Measurements from ENCODE around the gene TMEM18. TPM values are rescaled to one million over a fixed set of nuclear protein-coding genes. Genes with fewer than 3 reads are reported as not detected.
A peak's percentile ranks its signal among the peaks of the same experiment; 100 is the strongest.

The TMEM18 gene
- total and polyA plus RNA-seq, 2 donors (not counting 1 experiment from before 2014, with no cell fraction given), result 15.2 to 39.7 TPM

- H3K36me3 ChIP-seq (ENCODE audit: control insufficient read depth, insufficient read depth, low read length), result no peaks in the 10 kb centered on the region
- H3K9ac ChIP-seq (ENCODE audit: insufficient read depth, low read length), result no peak overlapping the region
- no peak overlapping the region for H3K27ac ChIP-seq (ENCODE audit: insufficient read depth, low read length)
- H3K27me3 ChIP-seq (ENCODE audit: control insufficient read depth, insufficient read depth, low read length), result no peaks in the 10 kb centered on the region
- no peaks in the 10 kb centered on the region for H3K79me2 ChIP-seq (ENCODE audit: control insufficient read depth, insufficient read depth, low read length)
- no peaks in the 10 kb centered on the region for H3K4me1 ChIP-seq (ENCODE audit: control insufficient read depth, extremely low read depth, insufficient read depth, low read length)
- H2AFZ ChIP-seq (ENCODE audit: low read length), result no peak overlapping the region
- TF ChIP-seq CTCF (conservative IDR thresholded peaks at IDR 0.05 in 1 of 2, IDR thresholded peaks at IDR 0.05 in 1 of 2; ENCODE audit: low read depth in 1 of 2, low read length in 2 of 2) (no peak), EZH2 (IDR thresholded peaks at IDR 0.05; ENCODE audit: low read length, missing control alignments) (no peak)
- H3K4me3 ChIP-seq (replicated peaks in 1 of 4; ENCODE audit: control extremely low read depth in 1 of 4, insufficient read depth in 1 of 4, low read depth in 3 of 4, low read length in 4 of 4), result peak overlapping the region in 1 of 4 experiments; percentile 4
- no peaks in the 10 kb centered on the region for H4K20me1 ChIP-seq (ENCODE audit: control insufficient read depth, extremely low read depth, insufficient read depth, low read length)
- no peak overlapping the region for H3K4me2 ChIP-seq (ENCODE audit: extremely low read depth, insufficient read depth, low read length)
- no peaks in the 10 kb centered on the region for H3K9me3 ChIP-seq (ENCODE audit: control insufficient read depth, insufficient read depth, low read depth, low read length)
- peak in 1 of 2 donors; percentile 84 for DNase-seq (ENCODE audit: low read depth in 2 of 2)
These were observed 17.0 kb upstream of the TMEM18 start for GRCh38 chr2:694174-694573.

- no peak overlapping the region for H3K27ac ChIP-seq (ENCODE audit: insufficient read depth, low read length)
- DNase-seq (ENCODE audit: low read depth in 2 of 2), result peak in 1 of 2 donors; percentile 59
- H3K4me1 ChIP-seq (ENCODE audit: control insufficient read depth, extremely low read depth, insufficient read depth, low read length), result no peaks in the 10 kb centered on the region
- no peaks in the 10 kb centered on the region for H3K36me3 ChIP-seq (ENCODE audit: control insufficient read depth, insufficient read depth, low read length)
- no peak overlapping the region for H3K9ac ChIP-seq (ENCODE audit: insufficient read depth, low read length)
- H4K20me1 ChIP-seq (ENCODE audit: control insufficient read depth, extremely low read depth, insufficient read depth, low read length), result no peaks in the 10 kb centered on the region
- TF ChIP-seq EZH2 (IDR thresholded peaks at IDR 0.05; ENCODE audit: low read length, missing control alignments) (no peak), CTCF (conservative IDR thresholded peaks at IDR 0.05 in 1 of 2, IDR thresholded peaks at IDR 0.05 in 1 of 2; ENCODE audit: low read depth in 1 of 2, low read length in 2 of 2) (no peak)
- no peak overlapping the region for H3K4me3 ChIP-seq (replicated peaks in 1 of 4; ENCODE audit: control extremely low read depth in 1 of 4, insufficient read depth in 1 of 4, low read depth in 3 of 4, low read length in 4 of 4)
- no peaks in the 10 kb centered on the region for H3K79me2 ChIP-seq (ENCODE audit: control insufficient read depth, insufficient read depth, low read length)
- no peaks in the 10 kb centered on the region for H3K27me3 ChIP-seq (ENCODE audit: control insufficient read depth, insufficient read depth, low read length)
- H2AFZ ChIP-seq (ENCODE audit: low read length), result no peak overlapping the region
- no peaks in the 10 kb centered on the region for H3K9me3 ChIP-seq (ENCODE audit: control insufficient read depth, insufficient read depth, low read depth, low read length)
- peak overlapping the region; percentile 26 for H3K4me2 ChIP-seq (ENCODE audit: extremely low read depth, insufficient read depth, low read length)
These were observed 16.4 kb upstream of the TMEM18 start for GRCh38 chr2:693606-694005.

- H3K27ac ChIP-seq (ENCODE audit: insufficient read depth, low read length), result no peak overlapping the region
- H3K4me1 ChIP-seq (ENCODE audit: control insufficient read depth, extremely low read depth, insufficient read depth, low read length), result no peaks in the 10 kb centered on the region
- no peaks in the 10 kb centered on the region for H4K20me1 ChIP-seq (ENCODE audit: control insufficient read depth, extremely low read depth, insufficient read depth, low read length)
- H3K36me3 ChIP-seq (ENCODE audit: control insufficient read depth, insufficient read depth, low read length), result no peaks in the 10 kb centered on the region
- no peak overlapping the region for H3K4me2 ChIP-seq (ENCODE audit: extremely low read depth, insufficient read depth, low read length)
- no peaks in the 10 kb centered on the region for H3K79me2 ChIP-seq (ENCODE audit: control insufficient read depth, insufficient read depth, low read length)
- no peaks in the 10 kb centered on the region for H3K27me3 ChIP-seq (ENCODE audit: control insufficient read depth, insufficient read depth, low read length)
- no peak for DNase-seq (ENCODE audit: low read depth in 2 of 2)
- no peak overlapping the region for H3K4me3 ChIP-seq (replicated peaks in 1 of 4; ENCODE audit: control extremely low read depth in 1 of 4, insufficient read depth in 1 of 4, low read depth in 3 of 4, low read length in 4 of 4)
- TF ChIP-seq EZH2 (IDR thresholded peaks at IDR 0.05; ENCODE audit: low read length, missing control alignments), result no peak
- no peak for TF ChIP-seq CTCF (conservative IDR thresholded peaks at IDR 0.05 in 1 of 2, IDR thresholded peaks at IDR 0.05 in 1 of 2; ENCODE audit: low read depth in 1 of 2, low read length in 2 of 2)
- H3K9me3 ChIP-seq (ENCODE audit: control insufficient read depth, insufficient read depth, low read depth, low read length), result no peaks in the 10 kb centered on the region
- H3K9ac ChIP-seq (ENCODE audit: insufficient read depth, low read length), result no peak overlapping the region
- no peak overlapping the region for H2AFZ ChIP-seq (ENCODE audit: low read length)
These were observed 15.6 kb upstream of the TMEM18 start for GRCh38 chr2:692767-693166.

All from fibroblast of lung (primary cell).